AG04449 (cell line): ENCODE data around the gene KAZN.

Experiments used
- CTCF ChIA-PET: fragments of 350-600 bp; formaldehyde crosslinking; extraction: SDS; loops from one replicate; lab custom pipeline; 2021; ENCODE audit warnings: antibody characterized with exemption; lab: Yijun Ruan, JAX
- POLR2A ChIA-PET: fragments of 400-600, 350-600 bp; formaldehyde crosslinking; extraction: SDS; loops from one replicate; lab custom pipeline; 2020; ENCODE audit warnings: antibody characterized with exemption, inconsistent platforms; lab: Yijun Ruan, JAX
- DNase-seq: peaks from one replicate; pipeline ENCODE4 v3.0.0-alpha.2; 2010; ENCODE audit warnings: low read depth, low spot score
- H3K4me3 ChIP-seq: 2 replicates; pipeline ENCODE4 v1.5.1; 2011; ENCODE audit warnings: low read depth, mild to moderate bottlenecking, control low read depth, low read length
- CTCF ChIP-seq: IDR thresholded peaks from one replicate; pipeline ENCODE4 v1.5.1; 2011; ENCODE audit warnings: mild to moderate bottlenecking, moderate library complexity, low read length, control low read depth, inconsistent platforms; ENCODE audit not compliant: insufficient read depth; ENCODE audit errors: missing control alignments

KAZN gene

GRCh38 chr1:14648896-14649855 lies 50.7 kb downstream of the KAZN start:
- DNase-seq = no peak
- H3K4me3 ChIP-seq = no peak overlapping the region
- CTCF ChIA-PET = no interaction called here
- POLR2A ChIA-PET = no interaction called here
- TF ChIP-seq CTCF = no peak

GRCh38 chr1:14649976-14650375 lies 51.5 kb downstream of the KAZN start:
- no peak for DNase-seq
- no peak overlapping the region for H3K4me3 ChIP-seq
- CTCF ChIA-PET = no interaction called here
- POLR2A ChIA-PET = no interaction called here
- TF ChIP-seq CTCF = no peak

- no peak overlapping the region for H3K4me3 ChIP-seq
- no peak for TF ChIP-seq CTCF
- ChIA-PET CTCF (no interaction called here), POLR2A (no interaction called here)
- DNase-seq = no peak
These were observed 52.5 kb downstream of the KAZN start for GRCh38 chr1:14650951-14651350.

- no peak for DNase-seq
- H3K4me3 ChIP-seq = no peak overlapping the region
- ChIA-PET CTCF (no interaction called here), POLR2A (no interaction called here)
- TF ChIP-seq CTCF = no peak
These were observed 54.4 kb downstream of the KAZN start for GRCh38 chr1:14652840-14653239.

GRCh38 chr1:14653461-14653960 lies 55.0 kb downstream of the KAZN start:
- no peak for DNase-seq
- no peak overlapping the region for H3K4me3 ChIP-seq
- CTCF ChIA-PET = no interaction called here
- POLR2A ChIA-PET = no interaction called here
- TF ChIP-seq CTCF = no peak

GRCh38 chr1:14654554-14654953 lies 56.1 kb downstream of the KAZN start:
- POLR2A ChIA-PET = no interaction called here
- DNase-seq = no peak
- CTCF ChIA-PET = no interaction called here
- TF ChIP-seq CTCF = no peak
- no peak overlapping the region for H3K4me3 ChIP-seq
